ENCODE measurements around the gene SLC37A4.
"Not testable (repeated sequence)": the region's sequence is repeated elsewhere in the genome, so short reads cannot be mapped to it uniquely, and the experiment has no call there.

Gene SLC37A4

GRCh38 chr11:119065369-119065768 lies 34.7 kb upstream of the SLC37A4 start:
- H2BK12ac ChIP-seq (ENCODE audit: low read length) = no peak overlapping the region
- H3K14ac ChIP-seq (ENCODE audit: low read length) = no peak overlapping the region
- peaks cover 3% of the 10 kb centered on the region for H3K79me2 ChIP-seq (ENCODE audit: control insufficient read depth, insufficient read depth, low read length, poor library complexity)
- no peak overlapping the region for H3K18ac ChIP-seq (ENCODE audit: low read length)
- peaks cover 0 to 6% of the 10 kb centered on the region in 2 experiments for H3K4me1 ChIP-seq (ENCODE audit: control insufficient read depth in 1 of 2, insufficient read depth in 2 of 2, low read length in 2 of 2)
- no peak overlapping the region for H3K9ac ChIP-seq (ENCODE audit: low read length)
- no peaks in the 10 kb centered on the region for H3K9me3 ChIP-seq (ENCODE audit: insufficient read depth, low read depth, low read length)
- H3K36me3 ChIP-seq (ENCODE audit: control insufficient read depth in 1 of 2, insufficient read depth in 2 of 2, low read length in 2 of 2) = peaks cover 0 to 3% of the 10 kb centered on the region in 2 experiments
- H3K4me2 ChIP-seq (ENCODE audit: low read length) = no peak overlapping the region
- no peak overlapping the region for H3K23ac ChIP-seq (ENCODE audit: low read length)
- no peak overlapping the region for H4K8ac ChIP-seq (ENCODE audit: low read depth, low read length)
- no peak overlapping the region for H4K12ac ChIP-seq (ENCODE audit: low read depth, low read length)
- H4K91ac ChIP-seq (ENCODE audit: low read depth, low read length) = no peak overlapping the region
- no peak overlapping the region for H3K4me3 ChIP-seq (ENCODE audit: low read depth, low read length)
- no CpG with 5 or more reads among the region's 4 CpGs for WGBS (ENCODE audit: extremely low coverage, insufficient coverage, insufficient read length)
- H2BK5ac ChIP-seq (ENCODE audit: low read depth, low read length, poor library complexity) = no peak overlapping the region
- H3K27ac ChIP-seq (ENCODE audit: low read depth, low read length) = no peak overlapping the region
- H3K27me3 ChIP-seq (ENCODE audit: insufficient read depth, low read length) = no peaks in the 10 kb centered on the region
- H2BK120ac ChIP-seq (ENCODE audit: insufficient read depth, low read length, poor library complexity) = no peak overlapping the region
- peak; percentile 46 to 58 for DNase-seq
- no peak overlapping the region for H2AK5ac ChIP-seq (ENCODE audit: low read length)
- no peak overlapping the region for H3K4ac ChIP-seq (ENCODE audit: low read depth, low read length)
- H2AFZ ChIP-seq (ENCODE audit: insufficient read depth, low read length, poor library complexity) = no peak overlapping the region
- peaks cover 5% of the 10 kb centered on the region for H3K79me1 ChIP-seq (ENCODE audit: low read length)

DNA sequence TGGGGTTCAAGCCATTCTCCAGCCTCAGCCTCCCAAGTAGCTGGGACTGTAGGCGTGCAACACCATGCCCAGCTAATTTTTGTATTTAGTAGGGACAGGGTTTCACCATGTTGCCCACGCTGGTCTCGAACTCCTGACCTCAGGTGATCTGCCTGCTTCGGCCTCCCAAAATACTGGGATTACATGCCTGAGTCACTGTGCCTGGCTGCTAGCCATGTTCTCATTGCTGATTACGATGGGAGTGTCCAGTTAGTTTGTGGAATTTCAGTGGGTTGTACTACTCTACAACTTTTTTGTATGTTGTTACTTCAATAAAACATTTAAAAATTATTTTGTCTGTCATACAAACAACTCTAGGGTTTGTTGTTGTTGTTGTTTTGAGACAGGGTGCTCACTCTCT lies 32.1 kb upstream of the SLC37A4 start:
- peaks cover 3% of the 10 kb centered on the region for H3K79me1 ChIP-seq (ENCODE audit: low read length)
- no peak overlapping the region for H3K14ac ChIP-seq (ENCODE audit: low read length)
- no peak overlapping the region for H3K9ac ChIP-seq (ENCODE audit: low read length)
- H3K4me3 ChIP-seq (ENCODE audit: low read depth, low read length) = no peak overlapping the region
- H3K27ac ChIP-seq (ENCODE audit: low read depth, low read length) = no peak overlapping the region
- no peak overlapping the region for H2BK5ac ChIP-seq (ENCODE audit: low read depth, low read length, poor library complexity)
- no peak overlapping the region for H2AK5ac ChIP-seq (ENCODE audit: low read length)
- H2AFZ ChIP-seq (ENCODE audit: insufficient read depth, low read length, poor library complexity) = no peak overlapping the region
- no peak for DNase-seq
- no peak overlapping the region for H2BK12ac ChIP-seq (ENCODE audit: low read length)
- no peak overlapping the region for H4K12ac ChIP-seq (ENCODE audit: low read depth, low read length)
- H3K36me3 ChIP-seq (ENCODE audit: control insufficient read depth in 1 of 2, insufficient read depth in 2 of 2, low read length in 2 of 2) = no peaks in the 10 kb centered on the region
- H3K23ac ChIP-seq (ENCODE audit: low read length) = no peak overlapping the region
- no peak overlapping the region for H2BK120ac ChIP-seq (ENCODE audit: insufficient read depth, low read length, poor library complexity)
- H3K4ac ChIP-seq (ENCODE audit: low read depth, low read length) = no peak overlapping the region
- H3K4me1 ChIP-seq (ENCODE audit: control insufficient read depth in 1 of 2, insufficient read depth in 2 of 2, low read length in 2 of 2) = peaks cover 3 to 5% of the 10 kb centered on the region in 2 experiments
- H3K18ac ChIP-seq (ENCODE audit: low read length) = no peak overlapping the region
- no CpG with 5 or more reads among the region's 5 CpGs for WGBS (ENCODE audit: extremely low coverage, insufficient coverage, insufficient read length)
- H3K9me3 ChIP-seq (ENCODE audit: insufficient read depth, low read depth, low read length) = no peaks in the 10 kb centered on the region
- no peak overlapping the region for H4K8ac ChIP-seq (ENCODE audit: low read depth, low read length)
- H3K27me3 ChIP-seq (ENCODE audit: insufficient read depth, low read length) = no peaks in the 10 kb centered on the region
- H3K4me2 ChIP-seq (ENCODE audit: low read length) = no peak overlapping the region
- H3K79me2 ChIP-seq (ENCODE audit: control insufficient read depth, insufficient read depth, low read length, poor library complexity) = peaks cover 1% of the 10 kb centered on the region
- H4K91ac ChIP-seq (ENCODE audit: low read depth, low read length) = no peak overlapping the region

DNA sequence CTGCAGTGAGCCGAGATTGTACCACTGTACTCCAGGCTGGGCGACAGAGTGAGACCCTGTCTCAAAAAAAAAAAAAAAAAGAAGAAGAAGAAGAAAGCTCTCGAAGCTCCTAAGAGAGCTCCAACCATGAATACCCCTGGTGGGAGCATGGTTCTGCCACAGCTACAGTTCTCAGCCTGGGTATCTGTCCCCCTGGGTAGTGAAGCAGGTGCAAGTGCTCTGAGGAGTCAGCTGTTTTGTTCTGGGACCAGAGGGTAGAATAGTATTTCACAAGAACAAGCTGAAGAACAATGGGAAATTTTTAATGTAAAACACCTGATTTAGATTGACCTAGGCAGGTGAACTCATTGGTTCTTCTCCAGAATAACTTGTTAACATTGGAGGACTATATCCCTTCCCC lies 30.6 kb upstream of the SLC37A4 start:
- no peak overlapping the region for H3K18ac ChIP-seq (ENCODE audit: low read length)
- peaks cover 7% of the 10 kb centered on the region for H3K79me2 ChIP-seq (ENCODE audit: control insufficient read depth, insufficient read depth, low read length, poor library complexity)
- H2BK120ac ChIP-seq (ENCODE audit: insufficient read depth, low read length, poor library complexity) = no peak overlapping the region
- no peaks in the 10 kb centered on the region for H3K27me3 ChIP-seq (ENCODE audit: insufficient read depth, low read length)
- H3K9ac ChIP-seq (ENCODE audit: low read length) = no peak overlapping the region
- H2BK12ac ChIP-seq (ENCODE audit: low read length) = no peak overlapping the region
- H4K12ac ChIP-seq (ENCODE audit: low read depth, low read length) = no peak overlapping the region
- no CpG with 5 or more reads among the region's 3 CpGs for WGBS (ENCODE audit: extremely low coverage, insufficient coverage, insufficient read length)
- no peak overlapping the region for H3K4me3 ChIP-seq (ENCODE audit: low read depth, low read length)
- no peak overlapping the region for H4K8ac ChIP-seq (ENCODE audit: low read depth, low read length)
- H2BK5ac ChIP-seq (ENCODE audit: low read depth, low read length, poor library complexity) = no peak overlapping the region
- H3K36me3 ChIP-seq (ENCODE audit: control insufficient read depth in 1 of 2, insufficient read depth in 2 of 2, low read length in 2 of 2) = no peaks in the 10 kb centered on the region
- H3K4ac ChIP-seq (ENCODE audit: low read depth, low read length) = no peak overlapping the region
- H3K4me2 ChIP-seq (ENCODE audit: low read length) = no peak overlapping the region
- H2AFZ ChIP-seq (ENCODE audit: insufficient read depth, low read length, poor library complexity) = no peak overlapping the region
- H3K23ac ChIP-seq (ENCODE audit: low read length) = no peak overlapping the region
- no peak overlapping the region for H3K14ac ChIP-seq (ENCODE audit: low read length)
- no peak overlapping the region for H2AK5ac ChIP-seq (ENCODE audit: low read length)
- H3K79me1 ChIP-seq (ENCODE audit: low read length) = peaks cover 8% of the 10 kb centered on the region
- H3K27ac ChIP-seq (ENCODE audit: low read depth, low read length) = no peak overlapping the region
- H3K9me3 ChIP-seq (ENCODE audit: insufficient read depth, low read depth, low read length) = no peaks in the 10 kb centered on the region
- no peak overlapping the region for H4K91ac ChIP-seq (ENCODE audit: low read depth, low read length)
- peaks cover 2 to 3% of the 10 kb centered on the region in 2 experiments for H3K4me1 ChIP-seq (ENCODE audit: control insufficient read depth in 1 of 2, insufficient read depth in 2 of 2, low read length in 2 of 2)
- DNase-seq = no peak

- H3K36me3 ChIP-seq (ENCODE audit: control insufficient read depth in 1 of 2, insufficient read depth in 2 of 2, low read length in 2 of 2) = peaks cover 15% of the 10 kb centered on the region in 2 experiments
- not testable (repeated sequence) for H2AK5ac ChIP-seq (ENCODE audit: low read length); DNase-seq; H4K12ac ChIP-seq (ENCODE audit: low read depth, low read length); H3K79me1 ChIP-seq (ENCODE audit: low read length); H2BK12ac ChIP-seq (ENCODE audit: low read length); H2BK5ac ChIP-seq (ENCODE audit: low read depth, low read length, poor library complexity); H3K14ac ChIP-seq (ENCODE audit: low read length); H3K4me2 ChIP-seq (ENCODE audit: low read length); H3K27me3 ChIP-seq (ENCODE audit: insufficient read depth, low read length); H3K4me1 ChIP-seq (ENCODE audit: control insufficient read depth in 1 of 2, insufficient read depth in 2 of 2, low read length in 2 of 2); H3K27ac ChIP-seq (ENCODE audit: low read depth, low read length); H3K4ac ChIP-seq (ENCODE audit: low read depth, low read length); H3K9ac ChIP-seq (ENCODE audit: low read length); H2AFZ ChIP-seq (ENCODE audit: insufficient read depth, low read length, poor library complexity); H4K91ac ChIP-seq (ENCODE audit: low read depth, low read length); H3K9me3 ChIP-seq (ENCODE audit: insufficient read depth, low read depth, low read length); H2BK120ac ChIP-seq (ENCODE audit: insufficient read depth, low read length, poor library complexity); H4K8ac ChIP-seq (ENCODE audit: low read depth, low read length); H3K23ac ChIP-seq (ENCODE audit: low read length); H3K79me2 ChIP-seq (ENCODE audit: control insufficient read depth, insufficient read depth, low read length, poor library complexity); H3K18ac ChIP-seq (ENCODE audit: low read length); H3K4me3 ChIP-seq (ENCODE audit: low read depth, low read length)
- WGBS (ENCODE audit: extremely low coverage, insufficient coverage, insufficient read length) = no CpG with 5 or more reads among the region's 35 CpGs
Measured at GRCh38 chr11:119059128-119059527, 28.5 kb upstream of the SLC37A4 start.

Measured in trophoblast cell (in vitro differentiated cells and primary cell).